GM18870 (cell line): ENCODE measurements around the gene TESMIN.

Experiments
- ATAC-seq: cut with Tn5 transposase; IDR thresholded peaks from one replicate; pipeline ENCODE4 v1.9.1; 2021; ENCODE audit warnings: moderate library complexity; ENCODE audit not compliant: unreplicated experiment

The TESMIN gene

DNA sequence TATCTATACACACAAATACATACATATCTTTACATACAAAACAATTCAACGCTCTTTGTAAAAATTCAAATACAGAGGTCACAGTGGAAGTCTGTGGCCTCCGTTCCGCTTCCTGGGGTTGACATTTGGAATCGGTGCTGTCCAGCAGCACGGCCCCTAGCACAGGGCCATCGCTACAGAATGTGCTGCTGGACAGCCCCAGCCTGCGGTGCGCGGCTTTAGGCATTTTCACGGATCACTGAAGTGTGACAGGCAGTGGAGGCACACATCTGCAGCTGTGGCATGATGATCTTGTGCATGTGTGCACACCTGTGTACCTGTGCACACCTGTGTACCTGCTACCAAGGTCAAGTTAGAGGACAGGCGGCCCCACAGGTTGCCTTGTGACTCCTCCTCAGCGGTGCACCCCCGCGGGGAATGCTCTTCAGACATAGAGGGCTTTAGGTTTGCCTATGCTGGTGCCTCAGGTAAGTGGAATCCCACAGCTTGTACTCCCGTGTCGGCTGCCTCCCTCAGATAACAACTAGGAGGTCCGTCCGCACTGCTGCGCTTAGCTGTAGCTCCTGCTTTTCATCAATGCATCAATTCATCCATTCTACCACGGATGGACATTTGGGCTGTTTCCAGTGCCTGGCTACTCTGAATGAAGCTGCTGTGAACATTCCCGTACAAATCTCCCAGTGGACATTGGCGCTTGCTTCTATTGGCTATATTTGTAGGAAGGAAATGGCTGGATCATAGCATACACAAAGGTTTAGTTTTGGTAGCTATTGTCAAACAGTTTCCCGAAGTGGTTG lies 37.1 kb downstream of the TESMIN start:
- ATAC-seq = no peak

GRCh38 chr11:68711114-68711513 lies 40.2 kb downstream of the TESMIN start:
- ATAC-seq = no peak

DNA sequence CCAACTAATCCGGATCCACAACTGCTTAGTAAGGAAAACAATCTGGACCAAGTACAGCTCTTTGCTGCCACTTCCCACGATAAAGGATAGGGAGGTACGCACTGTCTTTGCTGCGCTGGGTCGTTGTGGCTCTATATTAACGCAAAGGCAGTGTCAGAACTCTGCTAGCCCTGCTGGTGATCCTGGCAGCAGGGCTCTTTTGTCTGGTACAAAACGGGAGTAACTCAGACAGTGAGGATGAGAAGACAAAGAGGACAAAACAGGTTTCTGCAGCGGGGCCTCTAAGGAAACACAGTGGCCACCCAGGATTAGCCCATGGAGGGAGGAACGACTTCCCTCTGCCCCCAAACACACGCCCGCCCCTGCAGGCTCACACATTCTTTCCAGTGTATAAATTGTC lies 40.9 kb downstream of the TESMIN start:
- ATAC-seq = no peak

DNA sequence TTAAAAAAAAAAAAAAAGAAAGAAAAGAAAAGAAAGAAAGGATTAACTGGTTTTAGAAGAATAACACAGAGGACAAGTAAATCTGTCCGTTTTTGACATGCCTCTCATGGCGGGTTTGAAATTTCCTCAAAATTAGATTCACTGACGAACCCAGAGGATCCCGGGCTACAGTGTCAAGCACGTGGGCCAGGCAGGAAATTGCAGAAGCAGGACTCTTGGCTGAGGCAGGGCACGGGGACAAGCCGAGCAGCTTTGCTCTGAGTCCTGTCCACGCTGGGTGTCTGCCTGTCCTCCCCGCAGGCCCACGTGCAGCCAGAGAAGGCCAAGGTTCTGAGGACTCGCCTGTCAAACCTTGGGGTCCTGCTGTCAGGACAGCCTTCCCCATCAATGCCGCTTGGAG lies 42.3 kb downstream of the TESMIN start:
- ATAC-seq = no peak

DNA sequence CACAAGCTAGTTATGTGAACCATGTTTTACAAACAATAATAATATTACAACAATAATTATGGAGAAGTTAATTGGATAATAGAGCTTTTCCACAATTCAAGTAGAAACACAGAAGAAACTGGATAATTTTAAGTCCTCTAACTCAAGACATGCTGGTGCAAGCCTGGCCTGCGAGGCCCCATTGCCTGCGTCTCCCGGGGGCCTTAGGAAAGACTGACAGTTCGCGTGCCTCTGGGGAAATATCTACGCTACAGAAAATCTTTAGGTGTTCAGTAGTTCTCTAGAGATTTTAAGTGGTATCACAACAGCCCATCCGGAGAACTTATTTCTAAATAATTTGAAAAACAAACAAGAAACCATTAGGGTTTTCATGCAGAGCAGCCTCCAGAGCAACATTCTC lies 43.8 kb downstream of the TESMIN start:
- no peak for ATAC-seq

DNA sequence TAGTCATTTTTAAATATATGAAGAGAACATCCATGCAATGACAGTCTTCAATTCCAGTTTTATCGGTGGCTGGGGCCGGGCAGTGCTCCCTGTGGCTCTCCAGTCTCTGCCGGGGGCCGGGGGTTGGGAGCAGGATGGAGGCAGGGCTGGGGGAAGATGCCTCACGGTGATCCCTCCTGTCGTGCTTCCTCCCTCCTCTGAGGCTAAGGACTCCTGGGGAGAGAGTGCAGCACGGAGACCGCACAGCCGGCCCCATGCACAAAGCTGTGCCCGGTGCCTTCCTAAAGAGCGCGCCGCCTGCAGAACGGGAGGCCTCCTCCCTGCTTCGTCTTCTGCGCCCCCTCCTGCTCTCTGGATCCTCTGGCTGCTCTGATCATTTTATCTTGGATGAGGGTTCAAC lies 46.4 kb downstream of the TESMIN start:
- ATAC-seq = no peak

DNA sequence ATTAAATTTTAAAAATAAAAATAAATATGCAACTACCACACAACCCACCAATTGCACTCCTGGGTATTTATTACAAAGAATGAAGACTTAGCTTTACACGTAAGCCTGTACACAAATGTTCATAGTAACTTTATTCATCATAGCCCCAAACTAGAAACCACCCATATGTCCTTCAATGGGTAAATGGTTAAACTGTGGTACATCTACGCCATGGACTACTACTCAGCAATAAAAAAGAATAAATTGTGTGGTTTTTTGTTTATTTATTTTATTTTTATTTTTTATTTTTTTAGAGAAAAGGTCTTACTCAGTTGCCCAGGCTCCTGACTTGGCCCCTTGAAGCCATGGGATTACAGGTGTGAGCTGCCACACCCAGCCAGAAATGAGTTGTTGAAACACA lies 52.3 kb downstream of the TESMIN start:
- no peak for ATAC-seq

DNA sequence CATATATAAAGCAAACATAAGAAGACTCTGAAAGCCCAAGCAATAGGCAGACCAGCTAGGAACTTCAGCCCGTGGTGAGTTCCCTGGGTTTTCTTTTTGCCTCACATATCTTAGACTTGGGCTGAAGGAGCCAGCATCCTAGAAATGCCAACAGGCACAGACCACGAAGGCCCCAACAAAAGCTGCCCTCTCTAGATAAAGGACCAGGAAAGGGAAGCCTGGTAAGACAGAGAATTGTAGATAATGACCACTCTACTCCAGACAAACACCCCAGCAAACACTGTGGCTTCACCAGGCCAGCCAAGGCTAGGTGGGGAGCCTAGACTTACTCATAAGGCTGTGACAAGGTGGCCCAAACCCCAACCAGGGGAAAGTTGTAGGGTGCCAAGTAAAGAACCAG lies 55.8 kb downstream of the TESMIN start:
- no peak for ATAC-seq

DNA sequence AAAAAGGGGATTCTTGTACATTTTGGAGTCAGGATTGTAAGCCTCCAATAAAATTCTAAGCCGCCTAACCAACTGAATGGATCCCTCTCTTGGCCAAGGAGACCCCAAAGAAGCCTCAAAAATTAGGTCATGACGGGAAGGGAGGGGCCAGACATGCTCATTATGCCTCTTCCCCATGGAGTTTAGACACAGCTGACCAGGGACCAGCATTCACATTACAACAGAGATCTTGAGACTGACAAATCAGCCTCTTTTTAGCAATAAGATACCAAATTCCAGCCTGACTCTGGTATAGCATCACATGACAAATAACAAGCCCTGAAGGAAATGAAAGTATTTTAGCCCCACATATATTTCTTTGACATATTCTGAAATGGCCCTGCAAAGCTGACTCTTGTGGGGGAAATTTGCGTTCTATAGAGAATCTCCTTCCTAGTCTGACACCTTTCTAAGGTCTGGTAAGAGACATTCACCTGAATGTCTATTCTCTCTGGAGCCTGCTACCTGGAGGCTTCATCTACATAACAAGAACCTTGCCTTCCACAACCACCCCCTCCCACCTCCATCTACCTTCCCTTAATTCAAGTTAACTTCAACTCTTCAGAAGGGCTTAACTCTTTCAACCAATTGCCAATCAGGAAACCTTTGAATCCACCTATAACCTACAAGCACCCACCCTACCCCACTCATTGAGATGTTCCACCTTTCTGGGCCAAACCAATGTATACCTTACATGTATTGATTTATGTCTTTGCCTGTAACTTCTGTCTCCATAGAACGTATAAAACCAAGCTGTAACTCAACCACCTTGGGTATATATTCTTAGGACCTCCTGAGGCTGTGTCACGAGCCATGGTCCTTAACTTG lies 56.7 kb downstream of the TESMIN start:
- no peak for ATAC-seq

DNA sequence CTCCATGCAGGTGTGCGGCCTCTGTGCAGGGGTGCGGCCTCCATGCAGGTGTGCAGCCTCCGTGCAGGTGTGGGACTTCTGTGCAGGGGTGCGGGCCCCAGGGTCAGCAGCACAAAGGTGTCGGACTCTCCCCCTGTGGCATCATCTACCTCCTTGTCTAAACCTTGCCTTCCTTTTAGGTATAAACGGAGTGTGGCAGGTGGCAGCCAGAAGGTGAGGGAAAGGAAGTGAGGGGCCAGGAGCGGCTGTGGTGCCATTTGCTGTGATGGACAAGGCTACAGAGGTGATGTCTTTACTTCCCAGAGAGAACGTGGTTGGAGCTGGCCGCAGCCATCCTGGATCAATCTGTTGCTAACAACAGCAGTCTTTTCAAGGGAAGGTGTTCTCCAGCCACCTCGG lies 57.8 kb downstream of the TESMIN start:
- ATAC-seq = no peak

DNA sequence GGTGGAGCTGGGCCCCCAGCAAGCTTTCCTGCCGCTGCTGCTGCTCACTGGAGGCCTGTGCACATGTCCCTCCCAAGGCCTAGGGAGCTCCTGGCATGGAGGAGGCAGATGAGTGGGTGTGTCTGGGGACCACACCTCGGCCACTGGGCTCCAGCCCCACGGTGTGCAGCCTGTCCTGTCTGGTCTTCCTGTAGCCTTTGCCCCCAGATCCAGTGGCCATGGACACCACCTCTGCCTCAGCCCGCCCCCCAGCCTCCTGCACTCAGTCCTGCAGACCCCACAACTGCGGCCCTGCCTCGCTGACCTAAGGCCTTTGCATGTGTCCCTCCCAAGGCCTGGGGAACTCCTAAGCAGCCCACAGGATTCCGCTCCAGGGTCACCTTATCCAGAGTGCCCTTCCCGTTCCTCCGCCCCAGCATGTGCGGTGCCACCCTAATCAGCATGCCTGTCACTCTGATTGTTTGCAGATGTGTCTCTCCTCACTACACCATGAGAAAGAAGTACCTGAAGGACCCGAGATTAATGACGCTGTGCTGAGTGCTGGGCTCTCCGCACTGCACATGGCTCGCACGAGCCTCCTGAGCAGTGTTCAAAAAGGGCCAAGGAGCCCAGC lies 58.3 kb downstream of the TESMIN start:
- ATAC-seq = no peak

GRCh38 chr11:68692115-68692514 lies 59.2 kb downstream of the TESMIN start:
- ATAC-seq = no peak

DNA sequence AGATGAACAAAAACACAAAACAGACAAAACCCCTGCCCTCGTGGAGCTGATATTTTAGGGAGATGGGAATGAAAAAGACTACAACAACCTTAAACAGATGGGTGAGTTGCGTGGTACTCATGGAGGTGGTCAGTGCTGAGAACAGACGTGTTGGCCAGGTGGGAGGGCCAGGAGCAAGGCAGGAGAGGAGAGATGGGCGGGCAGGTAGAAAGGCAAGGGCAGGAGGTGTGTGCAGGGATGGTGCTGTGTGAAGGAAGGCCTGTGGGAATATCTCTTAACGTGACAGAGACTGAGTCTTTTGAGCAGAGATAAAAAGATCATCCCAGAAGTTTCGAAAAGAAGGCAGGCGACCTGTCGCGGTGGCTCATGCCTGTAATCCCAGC lies 59.9 kb downstream of the TESMIN start:
- no peak for ATAC-seq

DNA sequence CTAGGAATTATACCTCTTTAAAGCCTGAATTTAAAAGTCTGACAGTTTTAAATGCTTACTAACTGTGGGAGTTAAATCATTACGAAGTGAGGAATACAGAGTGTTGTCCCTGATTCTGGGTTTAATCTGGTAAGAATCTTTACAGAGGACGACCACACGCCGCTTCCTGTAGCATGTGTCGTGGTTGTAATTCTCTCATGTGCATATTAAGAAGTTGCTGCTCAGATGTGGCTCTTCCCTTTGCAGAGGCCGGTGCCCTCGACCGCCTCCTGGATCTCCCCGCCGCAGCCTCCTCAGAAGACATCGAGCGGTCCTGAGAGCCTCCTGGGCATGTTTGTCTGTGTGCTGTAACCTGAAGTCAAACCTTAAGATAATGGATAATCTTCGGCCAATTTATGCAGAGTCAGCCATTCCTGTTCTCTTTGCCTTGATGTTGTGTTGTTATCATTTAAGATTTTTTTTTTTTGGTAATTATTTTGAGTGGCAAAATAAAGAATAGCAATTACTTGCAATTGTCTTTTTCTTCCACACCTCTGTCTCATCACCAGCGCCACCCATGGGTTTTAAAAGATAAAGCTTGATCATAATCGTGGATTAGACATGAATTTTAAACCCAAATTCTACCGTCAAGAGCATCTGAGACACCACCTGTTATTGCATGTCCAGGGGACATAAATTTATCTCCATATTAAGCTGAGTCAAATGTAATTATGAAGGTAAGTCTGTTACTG lies 60.5 kb downstream of the TESMIN start:
- no peak for ATAC-seq

DNA sequence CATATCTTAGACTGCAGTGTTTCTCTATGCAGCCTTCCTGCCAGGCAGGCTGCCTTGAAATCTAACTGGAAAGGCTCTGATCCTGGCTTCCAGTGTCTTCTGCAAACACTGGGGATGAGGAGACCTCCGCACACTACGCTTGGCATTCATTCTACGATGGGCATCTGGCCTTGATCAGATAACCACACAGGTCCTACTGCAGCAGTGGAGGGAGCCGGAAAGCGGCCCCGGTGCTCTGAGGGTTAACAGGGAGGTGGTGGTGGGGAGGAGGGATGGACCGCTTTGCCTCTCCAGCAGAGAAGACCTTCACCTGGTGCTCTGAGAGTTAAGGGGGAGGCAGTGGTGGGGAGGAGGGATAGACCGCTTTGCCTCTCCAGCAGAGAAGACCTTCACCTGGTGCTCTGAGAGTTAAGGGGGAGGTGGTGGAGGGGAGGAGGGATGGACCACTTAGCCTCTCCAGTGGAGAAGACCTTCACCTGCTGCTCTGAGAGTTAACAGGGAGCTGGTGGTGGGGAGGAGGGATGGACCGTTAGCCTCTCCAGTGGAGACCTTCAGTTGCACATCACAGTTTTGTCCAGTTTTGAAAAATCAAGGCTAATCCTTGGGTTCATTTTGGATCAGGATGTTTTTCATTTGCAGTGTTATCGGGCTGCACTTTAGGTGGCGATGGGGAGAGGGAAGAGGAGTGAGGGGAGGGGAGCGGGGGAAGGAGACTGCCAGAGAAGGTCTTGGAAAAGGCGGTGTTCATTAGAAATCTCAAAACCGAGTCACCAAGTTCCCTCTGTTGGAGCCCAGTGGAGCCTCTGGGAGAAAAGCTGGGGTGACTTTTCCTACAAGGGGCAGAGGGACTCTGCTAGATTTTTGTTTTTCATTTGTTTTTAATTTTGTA lies 61.3 kb downstream of the TESMIN start:
- no peak for ATAC-seq

DNA sequence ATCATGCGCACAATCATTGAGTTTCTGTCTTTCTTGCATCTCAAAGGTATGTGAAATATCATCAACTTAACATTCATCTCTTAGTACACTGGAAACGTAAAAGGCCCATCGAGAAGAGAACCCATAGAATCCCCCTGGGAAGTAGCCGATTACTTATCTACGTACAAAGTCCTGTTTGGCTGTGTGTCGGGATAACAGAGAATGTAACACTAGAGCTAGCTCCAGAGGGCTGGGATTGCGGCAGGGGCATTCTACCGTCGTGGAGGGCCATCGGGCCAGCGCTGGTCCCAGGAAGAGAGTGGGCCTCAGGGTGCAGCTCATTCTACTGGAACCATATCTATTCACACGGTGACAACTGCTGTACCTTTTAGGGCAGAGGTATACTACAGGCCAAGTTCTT lies 62.4 kb downstream of the TESMIN start:
- ATAC-seq = no peak

- ATAC-seq = no peak
These were observed 63.3 kb downstream of the TESMIN start for GRCh38 chr11:68687986-68688385.

DNA sequence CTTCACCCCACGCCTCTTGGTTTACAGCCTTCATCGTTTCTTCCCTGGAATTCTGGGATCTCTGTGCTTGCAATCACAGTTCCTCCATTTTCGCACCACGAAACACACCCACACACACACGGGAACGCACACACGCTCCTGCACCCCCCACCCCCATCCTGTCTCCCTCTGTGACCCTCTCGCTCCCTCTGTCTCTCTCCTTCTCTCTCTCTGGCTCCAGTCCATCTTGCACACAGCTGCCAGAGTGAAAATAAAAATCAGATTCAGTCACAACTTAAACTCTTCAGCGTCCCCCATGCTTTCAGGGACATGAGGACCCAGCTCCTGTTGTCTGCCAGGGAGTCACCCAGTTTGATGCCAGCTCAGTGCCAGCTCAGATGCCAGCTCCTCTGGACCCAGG lies 64.0 kb downstream of the TESMIN start:
- ATAC-seq = no peak

- no peak for ATAC-seq
These were observed 64.8 kb downstream of the TESMIN start for GRCh38 chr11:68686486-68686885.

DNA sequence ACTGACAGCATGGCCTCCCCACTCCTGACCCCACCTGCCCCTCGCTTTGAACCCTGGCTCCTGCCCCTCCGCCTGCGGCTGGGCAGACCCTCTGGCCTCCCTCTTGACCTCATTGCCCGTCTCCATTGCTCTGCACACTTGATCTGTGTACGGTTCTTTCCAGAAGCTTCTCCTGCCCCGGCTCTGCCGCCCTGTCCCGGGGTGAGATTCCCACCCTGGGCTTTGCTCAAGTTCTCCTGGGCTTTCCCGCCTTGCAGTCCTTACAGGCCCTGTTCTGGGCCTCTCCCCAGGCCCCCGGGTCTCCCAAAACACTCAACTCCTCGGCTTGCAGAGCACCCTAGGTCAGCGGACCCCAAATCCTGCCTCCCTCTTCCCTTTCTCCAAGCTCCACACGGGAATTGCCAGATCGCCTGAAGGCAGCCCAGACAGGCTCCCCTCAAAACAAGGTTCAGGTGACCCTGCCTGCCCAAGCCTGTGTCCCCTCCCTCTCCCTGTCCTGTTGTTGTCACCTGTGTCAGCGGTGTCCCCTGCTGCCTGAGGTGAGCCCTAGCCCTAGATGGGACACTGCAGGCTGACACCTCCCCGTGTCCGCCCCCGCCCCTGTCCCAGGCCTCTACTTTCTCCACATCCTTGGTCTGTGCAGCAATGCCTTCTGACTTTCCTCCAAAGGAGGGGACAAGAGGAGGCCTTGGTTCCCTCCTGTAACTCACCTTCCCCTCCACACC lies 65.5 kb downstream of the TESMIN start:
- ATAC-seq = no peak
